Fibroblast of the conjunctiva (primary cell): ENCODE results near the gene BMF.
"Not testable (repeated sequence)": the region's sequence is repeated elsewhere in the genome, so short reads cannot be mapped to it uniquely, and the experiment has no call there.

Experiments used
- DNase-seq: peaks from one replicate; pipeline ENCODE4 v3.0.0-alpha.2; 2010; ENCODE audit warnings: low read depth

Gene BMF

DNA sequence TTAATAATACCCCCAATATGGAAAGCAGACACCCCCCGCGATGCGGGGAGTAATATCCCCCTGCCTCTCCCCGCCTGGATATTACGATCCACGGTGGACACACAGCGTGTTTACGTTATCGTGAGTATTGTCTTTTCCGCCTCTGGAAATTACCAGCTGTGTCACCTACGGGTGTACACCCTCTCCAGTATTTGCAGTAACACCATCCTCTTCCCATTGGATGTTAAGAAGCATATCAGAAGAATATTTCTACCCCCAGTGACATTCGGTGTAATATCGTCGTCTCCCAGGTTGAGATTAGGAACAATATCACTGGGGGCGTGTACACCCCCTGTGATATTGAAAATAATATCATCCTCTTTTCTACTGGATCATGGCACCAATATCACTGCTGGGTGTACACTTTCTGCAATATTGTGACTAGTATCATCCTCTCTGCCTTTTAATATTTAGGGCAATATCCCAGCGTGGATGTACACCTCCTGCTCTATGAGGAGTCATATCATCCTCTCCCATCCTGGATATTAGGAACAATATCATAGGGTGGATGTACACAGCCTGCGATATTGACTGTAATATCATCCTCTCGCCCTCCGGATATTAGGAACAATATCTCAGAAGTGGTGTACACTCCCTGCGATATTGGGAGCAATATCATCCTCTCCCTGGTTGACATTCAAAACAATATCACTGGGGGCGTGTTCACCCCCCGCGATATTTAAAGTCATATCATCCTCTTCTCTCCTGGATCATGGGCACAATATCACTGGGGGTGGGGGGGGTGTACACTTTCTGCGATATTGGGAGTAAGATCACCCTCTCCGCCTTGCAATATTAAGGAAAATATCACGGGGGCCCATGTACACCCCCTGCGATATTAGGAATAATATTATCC lies 20.3 kb upstream of the BMF start:
- DNase-seq = no peak

DNA sequence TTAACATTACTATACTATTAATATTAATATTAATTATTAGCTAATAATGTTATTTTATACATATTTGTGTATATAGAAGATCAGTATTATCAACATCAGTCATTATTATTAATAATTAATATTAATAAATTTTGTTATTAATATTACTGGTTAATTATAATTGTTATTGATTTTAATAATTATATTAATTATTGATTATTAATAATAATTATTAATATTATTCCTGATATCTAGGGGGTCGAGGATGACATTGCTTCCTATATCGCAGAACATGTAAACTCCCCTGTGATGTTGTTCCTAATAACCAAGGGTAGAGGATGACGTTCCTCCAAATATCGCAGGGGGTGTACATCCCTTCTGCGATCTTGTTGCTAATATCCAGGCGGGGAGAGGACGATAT lies 17.3 kb upstream of the BMF start:
- DNase-seq = no peak

DNA sequence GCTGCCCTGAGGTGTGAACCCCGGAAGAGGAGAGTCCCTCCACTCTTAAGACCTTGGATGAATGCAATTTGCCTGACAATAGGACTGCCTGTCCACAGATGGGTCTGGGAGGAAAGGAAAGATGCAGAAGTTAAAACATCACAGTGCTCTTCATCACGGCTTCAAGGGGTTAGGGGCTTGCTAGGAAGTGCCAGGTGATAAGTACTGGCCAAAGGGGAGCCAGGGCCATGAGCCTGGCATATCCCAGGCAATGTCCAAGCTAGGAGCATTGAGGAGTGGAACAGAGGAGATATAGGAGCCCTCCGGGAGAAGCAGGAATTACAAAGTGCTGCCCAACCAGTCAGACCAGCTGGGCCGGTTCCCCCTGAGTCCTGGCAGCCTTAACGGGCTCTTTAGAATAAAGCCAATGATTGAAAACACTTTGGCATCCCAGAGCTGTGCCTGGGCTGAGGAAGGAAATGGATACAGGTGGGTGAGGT lies 16.2 kb upstream of the BMF start:
- DNase-seq = not testable (repeated sequence)

DNA sequence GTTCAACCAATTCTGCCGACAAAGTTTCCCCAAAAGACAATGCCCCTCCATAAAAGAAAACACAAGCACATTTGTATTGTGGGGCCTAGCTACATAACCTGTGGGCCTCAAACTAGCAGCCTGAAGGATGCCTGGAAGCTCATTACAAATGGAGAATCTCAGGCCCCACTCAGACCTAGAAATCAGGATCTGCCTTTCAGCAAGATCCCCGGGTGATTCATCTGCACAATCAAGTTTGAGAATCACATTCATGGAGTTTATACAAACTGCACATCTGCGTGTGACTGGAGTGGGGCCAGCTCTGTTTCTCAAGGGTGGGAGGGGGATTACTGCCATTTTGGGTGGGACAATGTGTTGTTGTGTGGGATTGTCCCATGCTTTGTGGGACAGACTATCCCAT lies 15.7 kb upstream of the BMF start:
- not testable (repeated sequence) for DNase-seq

DNA sequence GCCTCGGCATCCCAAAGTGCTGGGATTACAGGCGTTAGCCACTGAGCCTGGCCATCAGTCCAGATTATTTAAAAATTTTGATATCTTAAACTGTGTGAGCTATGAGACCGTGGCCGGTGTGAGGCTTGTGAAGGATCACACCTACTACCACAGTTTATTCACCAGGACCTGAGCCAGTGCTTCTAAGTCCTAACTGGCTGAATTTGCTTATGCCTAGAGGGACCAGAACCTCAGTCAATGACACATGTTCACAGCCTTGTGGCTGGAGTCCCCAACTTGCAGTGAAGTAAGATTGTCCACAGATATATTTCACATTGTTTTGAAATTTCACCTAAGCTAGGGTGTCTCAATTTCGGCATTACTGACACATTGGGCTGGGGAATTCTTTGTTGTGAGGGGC lies 15.2 kb upstream of the BMF start:
- not testable (repeated sequence) for DNase-seq

DNA sequence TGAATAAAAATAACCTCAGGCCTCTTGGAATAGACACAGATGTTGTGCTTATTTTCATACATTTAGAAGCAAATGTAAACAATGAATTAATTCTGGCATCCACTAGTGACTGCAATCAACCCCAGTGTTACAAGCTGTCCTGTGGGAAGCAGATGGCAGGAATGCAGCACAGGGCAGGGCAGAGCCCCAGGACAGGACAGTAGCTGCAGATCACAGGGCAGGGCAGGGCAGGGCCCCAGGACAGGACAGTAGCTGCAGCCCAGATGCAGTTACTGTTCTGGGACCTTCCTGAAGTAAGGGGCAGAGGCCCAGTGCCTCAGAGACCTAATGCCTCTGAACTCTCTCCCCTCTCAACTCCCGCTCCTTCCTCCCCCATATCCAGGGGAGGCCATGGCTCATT lies 14.3 kb upstream of the BMF start:
- not testable (repeated sequence) for DNase-seq

DNA sequence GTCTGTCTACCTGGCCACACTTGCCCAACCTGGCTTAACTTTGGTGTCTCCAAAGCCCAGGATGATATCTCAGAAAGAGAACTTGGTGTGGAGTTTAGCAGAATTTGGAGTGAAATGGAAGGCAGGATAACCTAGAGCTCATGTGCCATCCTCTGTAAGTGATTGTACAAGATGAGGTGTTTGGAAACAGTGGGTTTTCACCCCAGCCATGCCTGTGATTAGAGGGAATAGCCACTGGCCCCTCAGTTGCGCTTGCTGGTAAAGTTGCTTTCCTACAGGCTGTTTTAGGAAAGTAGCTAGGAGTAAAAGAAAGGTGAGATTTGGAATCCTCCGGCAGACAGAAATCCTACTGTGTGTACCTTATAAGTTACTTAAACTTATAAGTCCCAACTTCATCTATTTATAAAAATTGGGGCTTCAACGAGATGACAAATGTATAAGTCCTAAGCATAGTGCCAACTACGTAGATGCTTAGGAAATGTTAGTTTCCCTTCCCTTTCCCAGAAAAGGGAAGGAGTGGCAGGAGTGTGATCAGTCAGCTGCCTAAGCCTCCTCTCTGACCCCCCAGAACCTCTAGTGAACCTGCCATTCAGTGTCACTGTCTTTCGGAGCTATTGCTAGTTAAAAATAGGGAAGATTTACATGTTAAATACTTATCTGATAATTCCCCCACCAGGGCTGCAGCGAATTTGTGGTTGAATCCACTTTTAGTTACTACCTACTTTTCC lies 13.4 kb upstream of the BMF start:
- no peak for DNase-seq

DNA sequence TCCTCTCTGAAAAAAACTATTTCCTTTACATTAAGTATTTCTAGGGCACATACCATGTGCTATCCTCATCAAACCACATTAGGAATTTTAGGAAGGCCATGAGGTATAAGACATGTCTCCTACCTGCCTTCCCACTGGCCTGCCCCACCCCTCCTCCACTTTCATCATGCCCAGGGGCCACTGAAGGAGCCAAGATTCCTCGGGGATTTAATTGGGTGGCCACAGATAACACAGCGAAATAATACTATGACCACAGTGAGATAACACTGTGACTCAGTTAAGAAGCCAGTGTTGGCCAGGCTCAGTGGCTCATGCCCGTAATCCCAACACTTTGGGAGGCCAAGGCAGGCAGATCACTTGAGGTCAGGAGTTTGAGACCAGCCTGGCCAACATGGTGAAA lies 9.8 kb upstream of the BMF start:
- no peak for DNase-seq

DNA sequence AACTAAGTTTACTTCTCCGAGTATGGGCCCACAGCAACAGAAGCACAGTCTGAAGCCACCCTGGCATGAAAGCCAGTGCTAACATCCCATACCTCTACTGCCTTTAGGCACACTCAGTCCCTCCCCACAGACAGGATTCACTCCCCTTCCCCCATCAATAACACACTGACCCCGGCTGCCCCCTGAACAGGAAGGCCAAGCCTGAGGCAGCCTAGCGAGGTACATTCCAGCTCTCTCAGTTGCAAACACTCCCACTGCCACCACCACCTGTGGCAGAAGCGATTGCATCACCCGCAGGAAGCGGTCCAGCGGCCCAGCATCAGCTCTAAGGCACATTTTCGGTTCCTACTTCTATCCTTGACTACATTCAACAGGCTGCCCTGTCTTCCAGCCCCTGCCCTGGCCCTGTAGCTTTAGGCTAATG lies 7.0 kb upstream of the BMF start:
- no peak for DNase-seq

DNA sequence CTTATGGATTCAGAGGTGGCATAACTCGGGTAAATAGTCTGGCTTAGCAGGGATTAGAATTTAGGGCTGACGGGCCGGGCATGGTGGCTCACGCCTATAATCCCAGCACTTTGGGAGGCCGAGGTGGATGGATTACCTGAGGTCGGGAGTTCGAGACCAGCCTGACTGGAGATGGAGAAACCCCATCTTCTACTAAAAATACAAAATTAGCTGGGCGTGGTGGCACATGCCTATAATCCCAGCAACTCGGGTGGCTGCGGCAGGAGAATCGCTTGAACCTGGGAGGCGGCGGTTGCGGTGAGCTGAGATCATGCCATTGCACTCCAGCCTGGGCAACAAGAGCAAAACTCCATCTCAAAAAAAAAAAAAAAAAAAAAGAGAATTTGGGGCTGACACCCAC lies 6.4 kb upstream of the BMF start:
- not testable (repeated sequence) for DNase-seq

DNA sequence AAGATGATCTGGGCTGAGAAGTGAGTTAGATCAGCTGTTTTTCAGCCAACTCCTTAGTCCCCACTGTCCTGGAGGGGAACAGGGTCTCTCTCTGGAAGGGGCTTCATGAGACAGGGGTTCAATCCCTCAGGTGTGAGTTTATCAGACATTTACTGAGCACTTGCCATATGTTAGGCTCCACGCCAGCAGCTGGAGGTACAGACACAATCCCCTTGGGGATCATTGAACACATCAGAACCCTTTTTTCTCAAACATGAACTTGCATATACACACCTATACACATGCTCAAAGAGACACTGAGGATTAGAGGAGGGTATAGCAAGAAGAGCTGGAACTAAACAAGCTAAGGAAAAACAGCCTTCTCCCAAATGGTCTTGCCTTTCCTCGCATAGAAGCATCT lies 5.5 kb upstream of the BMF start:
- no peak for DNase-seq

DNA sequence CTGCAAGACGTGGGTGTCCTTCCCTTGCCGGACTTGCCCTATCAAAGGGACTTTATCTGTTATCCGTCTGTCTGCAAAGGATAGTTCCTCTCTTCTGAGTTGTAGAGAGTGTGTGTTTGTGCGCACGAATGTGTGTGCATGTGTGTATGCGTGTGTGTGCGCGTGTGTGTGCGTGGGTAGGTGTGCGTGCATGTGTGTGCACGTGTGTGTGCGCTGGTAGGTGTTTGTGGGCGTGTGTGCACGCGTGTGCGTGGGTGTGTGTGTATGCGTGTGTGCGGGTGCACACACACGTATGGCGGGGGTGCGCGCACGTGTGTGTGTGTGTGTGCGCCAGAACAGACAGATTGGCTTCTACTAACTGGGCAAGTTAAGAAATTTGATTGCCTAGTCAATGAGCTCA lies 4.1 kb upstream of the BMF start:
- no peak for DNase-seq

DNA sequence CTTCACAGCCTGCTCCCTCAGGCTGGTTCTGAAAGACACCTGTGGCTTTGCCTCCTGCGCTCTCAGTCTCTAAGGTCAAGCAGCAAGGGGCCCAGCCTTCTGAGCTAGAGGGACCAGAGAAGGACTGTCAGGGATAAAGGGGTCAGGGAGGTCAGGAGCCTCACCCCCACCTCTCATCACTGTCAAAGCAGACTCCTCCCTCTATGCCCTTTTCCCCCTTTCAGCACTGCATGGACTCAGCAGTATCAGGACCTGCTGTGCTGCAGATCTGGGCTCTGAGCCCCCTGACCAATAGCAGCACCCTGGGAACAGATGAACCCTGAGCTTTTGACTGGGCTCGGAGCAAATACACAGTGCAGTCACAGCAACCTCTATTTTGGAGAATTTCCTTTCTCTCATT lies 3.2 kb upstream of the BMF start:
- DNase-seq = no peak

DNA sequence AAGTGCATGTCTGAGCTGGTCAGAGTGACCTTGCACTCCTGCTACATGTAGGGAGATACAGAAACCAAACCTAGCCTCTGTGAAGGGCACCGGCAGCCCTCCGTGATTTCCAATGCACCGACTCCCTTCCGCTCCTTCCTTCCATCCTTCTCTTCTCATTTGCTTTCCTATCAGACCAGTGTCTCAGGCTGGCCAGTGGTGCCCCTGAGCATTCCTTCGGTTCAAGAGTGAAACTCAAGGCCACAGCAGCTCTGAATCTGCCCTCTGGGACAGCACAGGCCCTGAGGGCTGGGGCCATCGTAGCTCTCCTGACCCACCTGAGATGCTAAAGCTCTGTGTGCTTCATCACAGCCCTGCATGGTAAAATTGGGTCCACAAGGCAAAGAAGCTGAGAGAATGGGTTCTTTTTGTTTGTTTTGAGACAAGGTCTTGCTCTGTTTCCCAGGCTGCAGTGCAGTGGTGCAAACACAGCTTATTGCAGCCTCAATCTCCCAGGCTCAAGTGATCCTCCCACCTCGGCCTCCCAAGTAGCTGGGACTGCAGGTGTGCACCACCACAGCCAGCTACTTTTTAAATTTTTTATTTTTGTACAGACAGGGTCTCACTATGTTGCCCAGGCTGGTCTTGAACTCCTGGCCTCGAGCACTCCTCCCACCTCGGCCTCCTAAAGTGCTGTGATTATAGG lies 2.3 kb upstream of the BMF start:
- DNase-seq = no peak

DNA sequence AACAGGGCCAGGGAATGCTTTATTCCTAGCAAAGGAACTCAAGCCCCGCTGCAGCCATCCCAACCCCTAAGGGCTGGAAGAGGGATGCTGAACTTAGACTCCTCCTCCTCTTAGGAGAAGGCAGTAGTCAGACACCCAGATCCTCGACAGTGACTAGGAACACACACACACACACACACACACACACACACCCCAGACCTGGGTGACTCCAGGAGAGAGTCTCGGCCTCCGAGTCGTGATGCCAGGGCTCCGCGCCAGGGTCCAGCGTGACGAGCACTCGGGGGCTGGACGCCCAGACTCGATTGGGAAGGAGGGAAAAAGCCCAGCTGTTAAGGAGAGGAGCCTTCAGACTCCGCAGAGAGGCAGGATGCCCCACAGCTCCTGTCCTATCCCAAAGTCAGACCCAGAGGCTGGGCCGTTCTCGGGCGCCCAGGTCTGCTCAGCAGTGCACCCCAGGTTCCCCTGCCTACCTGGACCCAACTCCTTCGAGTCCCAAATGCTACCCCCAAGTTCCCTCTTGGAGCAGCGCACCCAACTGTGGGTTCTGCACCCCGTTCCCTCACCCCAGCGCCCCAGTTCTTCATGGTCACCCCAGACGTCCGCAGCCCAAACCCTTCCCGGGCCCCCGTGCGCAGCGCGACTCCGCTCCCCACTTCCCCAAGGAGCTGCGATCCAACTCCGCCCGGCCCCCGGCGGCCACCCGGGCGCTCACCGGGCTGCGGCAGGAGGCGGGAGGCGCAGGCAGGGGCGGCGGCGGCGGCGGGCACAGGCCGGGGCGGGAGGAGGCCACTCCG lies 421 bp downstream of the BMF start:
- DNase-seq = no peak

DNA sequence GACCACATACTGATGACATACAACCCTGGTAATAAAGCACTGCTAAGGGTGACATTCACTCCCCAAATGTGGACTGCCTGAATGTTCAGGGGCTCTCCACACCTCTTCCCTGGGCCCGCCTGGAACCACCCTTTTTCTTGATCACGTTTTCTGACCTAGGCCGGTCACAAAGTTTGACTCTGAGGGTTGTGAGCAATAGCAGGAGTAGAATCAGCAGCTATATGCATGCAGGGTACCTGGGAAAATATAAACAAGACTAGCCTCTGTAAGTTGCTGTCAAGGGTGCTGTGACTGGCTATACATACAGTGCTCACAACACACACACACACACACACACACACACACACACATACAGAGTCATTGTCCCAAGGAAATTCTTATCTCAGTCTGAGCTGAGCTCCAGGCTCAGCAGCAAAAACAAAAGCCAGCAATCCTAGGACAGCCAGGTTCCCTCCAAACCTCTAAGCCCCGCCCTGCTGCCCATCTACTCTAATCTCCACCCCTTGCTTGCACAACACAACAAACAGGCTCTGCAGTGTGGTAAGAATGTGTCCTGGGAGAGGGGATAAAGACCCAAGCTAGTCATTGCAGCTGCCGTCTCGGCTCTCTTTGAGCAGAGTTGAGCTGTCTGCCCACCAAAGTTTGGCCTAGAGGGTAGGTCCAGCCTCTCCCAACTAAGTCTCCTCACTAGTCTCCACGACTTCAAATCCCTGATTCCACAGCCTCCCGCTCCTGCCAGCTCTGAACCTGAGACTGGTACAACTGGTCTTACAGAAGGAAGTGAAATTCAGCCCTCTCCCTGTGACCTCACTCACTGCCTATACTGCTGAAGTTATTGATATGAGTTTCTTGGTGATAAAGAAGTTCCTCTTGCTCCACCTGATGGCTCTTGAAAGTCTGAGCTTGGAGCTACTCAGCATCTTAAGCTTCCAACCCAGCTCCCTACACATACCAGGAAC lies 2.2 kb downstream of the BMF start:
- DNase-seq = peak; percentile 27

DNA sequence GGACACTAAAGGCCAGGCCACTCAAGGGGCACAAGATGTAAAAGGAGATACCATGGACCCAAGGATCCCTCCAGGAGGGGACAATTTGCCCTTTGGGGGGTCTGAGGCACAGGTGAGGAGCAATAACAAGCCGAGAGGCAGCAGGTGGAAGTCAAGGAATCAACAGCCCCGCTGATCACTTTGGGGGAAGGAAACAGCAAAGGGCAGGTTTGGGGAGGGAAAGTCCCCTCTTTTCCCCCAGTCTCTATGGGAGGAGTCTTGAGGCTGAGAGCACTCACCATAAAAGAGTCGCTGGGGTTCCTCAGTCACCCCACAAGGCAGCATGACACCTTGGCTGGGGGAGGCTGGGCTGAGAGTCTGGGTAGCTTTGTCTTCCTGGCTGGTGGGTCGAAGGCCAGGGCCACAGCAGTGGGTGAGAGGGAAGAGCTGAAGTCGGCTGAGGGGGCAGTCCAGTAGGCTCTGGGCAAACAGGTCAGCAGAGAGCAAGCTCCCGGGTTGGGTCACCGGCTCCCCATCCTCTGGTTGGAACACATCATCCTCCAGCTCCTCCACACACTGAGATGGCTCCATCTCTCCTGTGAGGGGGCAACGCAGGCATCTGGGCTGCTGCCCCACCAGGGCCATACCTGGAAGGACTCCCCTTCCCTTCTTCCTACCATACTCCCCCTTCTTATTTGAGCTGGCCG lies 3.0 kb downstream of the BMF start:
- DNase-seq = no peak

DNA sequence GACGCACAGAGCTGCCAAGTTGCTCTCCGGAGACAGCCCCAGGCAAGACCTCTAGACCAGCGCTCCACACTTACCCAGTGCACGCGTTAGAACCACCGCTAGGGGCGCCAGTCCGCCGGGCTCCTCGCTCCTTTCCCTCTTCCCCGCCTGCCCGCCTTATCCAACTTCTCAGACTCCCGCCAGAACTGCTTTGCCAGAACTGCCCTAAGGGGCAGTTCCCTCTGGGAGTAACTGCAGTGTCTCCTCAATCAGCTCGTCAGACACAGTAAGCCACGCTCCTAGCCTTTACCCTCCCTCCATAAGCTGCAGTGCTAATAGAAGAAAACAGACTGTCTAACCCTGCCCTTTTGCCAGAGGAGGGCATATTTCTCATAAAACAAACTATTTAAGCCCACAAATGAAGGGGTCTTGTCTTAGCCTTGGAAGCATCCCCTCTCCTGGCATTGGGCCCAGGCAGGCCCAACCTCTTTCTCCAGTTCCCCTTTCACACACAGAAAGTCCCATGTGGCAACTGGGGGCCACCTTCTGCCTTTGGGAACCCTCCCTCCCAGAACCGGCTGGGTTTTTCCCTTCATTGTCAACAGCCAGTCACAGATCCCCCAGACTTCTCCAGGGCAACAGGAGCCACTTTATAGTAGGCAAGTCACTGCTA lies 3.7 kb downstream of the BMF start:
- DNase-seq = peak; percentile 83

DNA sequence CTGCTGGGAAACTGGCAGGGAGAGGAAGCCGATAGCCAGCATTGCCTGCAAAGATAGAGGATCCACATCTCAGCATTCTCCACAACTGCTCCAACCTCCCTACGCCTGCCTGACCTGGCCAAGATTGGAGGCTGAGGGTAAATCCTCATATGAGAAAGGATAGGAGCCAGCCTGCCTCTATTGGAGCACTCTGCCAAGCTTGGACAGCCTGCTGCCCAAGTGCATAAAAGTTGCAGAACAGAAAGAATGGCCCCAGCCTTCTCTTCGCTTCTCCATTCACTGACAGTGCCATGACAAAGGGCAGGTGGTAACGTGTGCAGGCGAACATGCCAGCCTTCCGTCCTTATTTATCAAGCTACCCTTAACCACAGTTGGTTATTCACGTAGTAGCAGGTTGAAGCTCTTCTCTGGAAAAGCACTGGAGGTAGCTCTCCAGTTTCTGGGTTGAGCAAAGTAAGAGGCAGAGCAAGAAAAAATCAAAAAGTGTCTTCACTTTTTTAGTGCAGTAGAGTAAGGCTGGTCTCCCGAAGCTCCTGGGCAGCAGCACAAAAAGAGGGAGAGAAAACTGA lies 4.3 kb downstream of the BMF start:
- DNase-seq = no peak
